ENCODE results near the gene GLIPR2. TPM values are rescaled to one million over a fixed set of nuclear protein-coding genes. Genes with fewer than 3 reads are reported as not detected.
"Not testable (repeated sequence)": the region's sequence is repeated elsewhere in the genome, so short reads cannot be mapped to it uniquely, and the experiment has no call there.

Gene GLIPR2
- polyA plus RNA-seq, 4 donors: 40.6 to 46.8 (median 43.8) TPM

DNA sequence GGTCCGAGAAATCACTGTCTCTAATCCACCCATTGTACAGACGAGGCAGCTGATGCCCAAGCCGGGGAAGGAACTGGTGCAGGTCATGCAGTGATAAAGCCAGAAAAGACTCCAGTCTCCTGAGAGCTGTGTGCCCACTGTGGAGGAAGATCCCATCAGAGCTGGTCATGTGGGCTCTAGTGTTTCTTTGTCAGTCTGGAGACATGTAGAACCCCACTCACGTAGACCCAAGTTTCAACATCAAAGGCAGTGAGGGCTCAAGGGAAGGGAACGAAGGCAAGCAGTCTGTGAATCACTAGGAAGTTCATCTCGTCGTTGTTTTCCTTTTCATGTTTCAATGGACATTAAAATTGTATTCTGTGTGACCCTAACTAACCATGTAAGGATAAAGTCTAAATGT is 14.6 kb upstream of the GLIPR2 start:
- no peak for DNase-seq (ENCODE audit: low read depth in 4 of 4, low spot score in 3 of 4)

DNA sequence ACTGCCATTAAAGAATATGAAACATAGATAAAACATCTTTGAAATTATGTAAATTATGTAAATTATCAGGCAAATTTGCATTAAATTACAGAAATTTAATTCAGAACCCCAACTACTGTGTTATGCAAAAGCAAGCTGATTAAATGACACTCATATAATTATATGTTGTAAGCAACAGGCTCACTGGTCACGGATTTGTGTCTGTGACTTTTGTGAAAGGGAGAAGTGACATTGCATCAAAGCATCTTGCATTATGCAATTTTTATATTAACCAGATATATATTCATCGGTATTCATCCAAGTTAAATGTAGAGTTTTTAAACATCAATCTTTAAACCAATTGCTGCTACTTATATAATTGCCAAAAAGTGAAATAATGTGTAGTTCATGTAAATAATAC is 13.0 kb upstream of the GLIPR2 start:
- DNase-seq (ENCODE audit: low read depth in 4 of 4, low spot score in 3 of 4): no peak

DNA sequence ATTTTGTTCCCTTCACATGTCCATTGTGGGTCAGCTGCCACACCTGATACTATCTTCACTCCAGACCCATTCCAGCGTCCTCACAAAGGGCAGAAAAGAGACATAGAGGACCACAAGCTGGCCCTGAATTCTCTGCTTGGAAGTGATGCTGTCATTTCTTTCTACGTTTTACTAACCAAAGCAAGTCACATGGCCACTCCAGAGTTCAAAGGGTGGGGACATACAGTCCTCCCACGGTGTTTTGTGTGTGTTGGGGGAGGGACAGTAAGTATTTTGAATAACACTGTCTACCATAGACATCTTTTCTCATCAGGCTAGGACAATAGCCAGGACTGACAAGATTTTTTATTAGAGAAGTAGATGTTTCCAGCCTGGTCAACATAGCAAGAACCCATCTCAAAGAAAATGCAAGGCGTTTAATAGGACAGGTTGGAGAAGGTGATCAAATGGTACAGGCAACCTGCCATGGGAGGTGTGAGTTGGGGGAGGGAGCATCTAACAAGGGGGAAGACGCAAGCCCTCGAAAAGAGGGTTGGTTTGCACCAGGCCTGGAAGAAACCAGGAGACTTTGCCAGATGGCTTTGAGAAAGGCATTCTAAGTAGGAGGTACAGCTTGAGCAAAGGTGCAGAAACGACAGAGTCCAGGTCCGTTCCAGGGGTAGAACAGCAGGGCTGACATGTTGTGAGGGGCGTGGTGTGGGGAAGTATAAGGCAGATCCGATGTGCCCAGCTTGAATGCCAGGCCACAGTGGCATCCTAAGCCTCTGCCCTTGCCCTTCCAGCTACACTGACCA is 11.3 kb upstream of the GLIPR2 start:
- no peak for DNase-seq (ENCODE audit: low read depth in 4 of 4, low spot score in 3 of 4)

DNA sequence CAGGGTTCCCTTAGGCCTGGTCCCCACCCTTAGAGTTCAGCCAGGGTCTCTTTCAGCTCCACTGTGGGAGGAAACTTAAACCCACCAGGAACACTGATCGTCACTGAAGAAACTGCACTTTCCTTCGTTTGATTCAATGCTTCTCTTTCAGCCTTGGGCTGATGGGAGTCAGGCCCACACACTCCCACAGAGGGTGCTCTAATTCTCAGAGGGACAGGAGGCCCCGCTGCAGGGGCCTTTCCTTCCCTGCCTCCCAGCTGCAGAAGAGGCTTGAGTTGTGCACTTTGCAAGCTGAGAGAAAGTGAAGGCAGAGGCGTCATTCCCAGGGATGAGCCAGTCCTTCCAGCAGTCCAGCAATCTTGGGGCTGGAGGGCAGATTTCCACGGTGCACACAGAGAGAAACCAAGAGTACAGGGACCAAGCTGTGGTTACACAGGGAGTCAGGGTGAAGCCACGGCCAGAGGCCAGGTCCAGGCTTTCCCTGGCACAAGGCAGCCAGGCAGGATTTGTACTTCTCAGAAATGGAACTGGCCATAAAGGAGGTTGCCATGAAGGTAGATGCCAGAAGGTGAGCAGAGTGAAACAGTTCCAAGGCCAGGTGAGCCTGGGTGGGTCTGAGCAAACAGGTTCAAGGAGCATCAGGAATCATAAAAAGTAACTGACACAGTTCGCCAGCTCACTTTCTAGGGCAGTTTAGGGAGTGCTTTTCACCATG is 10.4 kb upstream of the GLIPR2 start:
- no peak for DNase-seq (ENCODE audit: low read depth in 4 of 4, low spot score in 3 of 4)

DNA sequence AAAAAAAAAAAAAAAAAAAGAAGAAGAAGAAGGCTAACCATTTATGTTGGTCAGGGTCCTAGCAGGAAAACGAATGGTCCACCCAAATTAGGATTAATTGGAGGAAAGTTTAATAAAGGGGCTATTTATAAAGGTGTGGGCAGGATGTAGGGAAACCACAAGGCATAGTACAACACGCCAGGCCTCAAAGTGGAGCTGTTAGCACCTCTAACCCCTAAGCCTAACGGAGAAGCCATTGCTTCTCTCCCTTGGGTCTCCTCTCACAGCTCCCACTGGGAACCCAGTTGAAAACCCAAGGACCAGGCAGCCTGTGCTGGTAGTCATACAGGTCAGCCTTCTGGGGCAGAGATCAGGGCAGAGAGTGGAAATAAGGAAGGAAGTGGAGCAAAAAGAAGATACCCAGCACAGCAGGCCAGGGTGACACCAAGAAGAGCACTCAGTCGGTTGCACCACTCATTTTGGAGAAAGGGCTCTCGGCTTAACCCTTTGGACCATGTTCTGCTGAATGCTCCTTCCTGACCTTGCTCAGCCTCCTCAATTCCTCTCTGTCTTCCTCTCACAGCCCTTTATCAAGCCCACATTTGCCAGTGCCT is 8.8 kb upstream of the GLIPR2 start:
- DNase-seq (ENCODE audit: low read depth in 4 of 4, low spot score in 3 of 4): no peak

DNA sequence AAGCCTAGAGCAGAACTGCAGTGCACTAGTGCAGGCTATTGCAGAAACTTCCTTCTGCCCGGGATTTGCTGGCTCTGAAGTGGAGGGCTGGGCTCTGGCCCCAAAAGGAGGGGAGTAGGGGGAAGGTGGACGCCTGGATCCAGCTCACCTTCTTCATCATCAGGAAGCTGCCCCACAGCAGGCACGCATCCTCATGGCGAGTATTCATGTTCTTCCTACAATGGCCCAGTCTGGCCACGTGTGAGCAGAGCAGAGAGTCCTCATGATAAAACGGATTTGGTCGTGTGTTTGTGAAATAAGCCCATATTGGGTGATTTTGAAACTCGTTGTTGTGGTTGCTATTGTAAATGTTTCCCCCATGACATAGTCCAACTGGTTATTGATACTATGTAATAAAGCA is 8.2 kb upstream of the GLIPR2 start:
- DNase-seq (ENCODE audit: low read depth in 4 of 4, low spot score in 3 of 4): no peak

DNA sequence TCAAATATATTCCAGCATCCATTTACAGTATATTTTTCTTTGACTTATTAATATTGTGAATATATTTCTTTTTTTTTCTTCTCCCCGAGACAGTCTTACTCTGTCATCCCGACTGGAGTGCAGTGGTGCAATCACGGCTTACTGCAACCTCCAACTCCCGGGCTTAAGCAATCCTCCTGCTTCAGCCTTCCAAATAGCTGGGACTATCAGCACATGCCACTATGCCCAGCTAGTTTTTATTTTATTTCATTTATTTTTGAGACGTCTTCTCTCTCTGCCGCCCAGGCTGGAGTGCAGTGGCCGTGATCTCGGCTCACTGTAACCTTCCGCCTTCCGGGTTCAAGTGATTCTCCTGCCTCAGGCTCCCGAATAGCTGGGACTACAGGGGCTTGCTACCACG is 7.4 kb upstream of the GLIPR2 start:
- DNase-seq (ENCODE audit: low read depth in 4 of 4, low spot score in 3 of 4): no peak

DNA sequence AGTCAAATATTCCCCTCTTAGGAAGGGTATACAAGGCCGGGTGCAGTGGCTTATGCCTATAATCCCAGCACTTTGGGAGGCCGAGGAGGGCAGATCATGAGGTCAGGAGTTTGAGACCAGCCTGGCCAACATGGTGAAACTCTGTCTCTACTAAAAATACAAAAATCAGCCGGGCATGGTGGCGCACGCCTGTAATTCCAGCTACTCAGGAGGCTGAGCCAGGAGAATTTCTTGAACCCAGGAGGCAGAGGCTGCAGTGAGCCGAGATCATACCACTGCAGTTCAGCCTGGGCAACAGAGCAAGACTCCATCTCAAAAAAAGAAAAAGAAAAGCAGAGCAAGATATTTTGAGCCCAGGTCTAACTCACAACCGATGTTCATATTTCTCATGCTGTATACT is 4.9 kb upstream of the GLIPR2 start:
- not testable (repeated sequence) for DNase-seq (ENCODE audit: low read depth in 4 of 4, low spot score in 3 of 4)

DNA sequence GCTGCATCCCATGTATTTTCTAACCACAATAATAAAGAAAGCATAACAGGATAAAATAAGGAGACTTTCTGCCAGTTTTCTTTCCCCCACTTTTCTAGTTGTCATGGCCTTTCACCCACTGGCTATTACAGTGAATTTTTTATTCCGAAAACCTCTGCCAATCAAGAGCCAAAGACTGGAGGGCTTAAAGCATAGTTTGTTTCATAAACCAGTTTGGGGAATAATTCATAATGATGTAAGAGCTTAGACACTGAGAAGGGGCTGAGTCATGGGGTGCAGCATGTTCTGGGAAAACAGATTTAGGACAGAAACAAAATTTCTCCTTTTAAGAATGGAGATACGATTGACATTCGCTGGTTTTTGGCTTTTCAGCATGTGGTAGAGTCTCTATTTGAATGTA is 4.4 kb upstream of the GLIPR2 start:
- DNase-seq (ENCODE audit: low read depth in 4 of 4, low spot score in 3 of 4): no peak

DNA sequence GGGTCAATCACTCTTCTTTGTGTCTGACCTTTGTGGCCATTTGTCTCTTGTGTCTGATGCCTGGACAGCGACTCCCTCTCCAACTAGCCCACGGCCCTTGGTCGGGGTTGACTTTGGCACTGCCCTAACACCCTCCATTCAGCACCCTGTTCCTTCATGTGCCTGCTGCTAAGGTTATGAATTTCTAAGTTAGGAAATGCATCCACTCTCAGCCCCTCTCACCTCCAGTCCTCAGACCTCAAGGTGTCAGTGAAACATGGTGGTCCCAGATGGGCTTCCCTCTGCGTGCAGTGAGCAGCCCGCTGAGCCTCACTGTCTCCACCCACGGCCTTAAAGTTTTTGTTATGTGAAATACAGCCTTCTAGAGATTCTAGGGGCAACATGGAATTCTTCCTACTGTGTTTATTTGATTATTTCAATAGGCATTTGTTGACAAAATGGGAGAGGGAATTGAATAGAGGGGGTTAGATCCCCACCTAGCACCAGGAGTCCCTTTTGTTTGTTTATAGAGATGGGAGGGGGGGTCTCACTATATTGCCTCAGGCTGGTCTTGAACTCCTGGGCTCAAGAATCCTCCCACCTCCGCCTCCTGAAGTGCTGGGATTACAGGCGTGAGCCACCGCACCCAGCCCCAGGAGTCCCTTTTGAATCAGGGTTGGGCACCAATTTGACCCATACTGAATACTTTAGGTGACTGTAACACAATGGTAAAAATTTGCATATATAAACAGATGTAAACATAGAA is 1.6 kb upstream of the GLIPR2 start:
- DNase-seq (ENCODE audit: low read depth in 4 of 4, low spot score in 3 of 4): no peak

DNA sequence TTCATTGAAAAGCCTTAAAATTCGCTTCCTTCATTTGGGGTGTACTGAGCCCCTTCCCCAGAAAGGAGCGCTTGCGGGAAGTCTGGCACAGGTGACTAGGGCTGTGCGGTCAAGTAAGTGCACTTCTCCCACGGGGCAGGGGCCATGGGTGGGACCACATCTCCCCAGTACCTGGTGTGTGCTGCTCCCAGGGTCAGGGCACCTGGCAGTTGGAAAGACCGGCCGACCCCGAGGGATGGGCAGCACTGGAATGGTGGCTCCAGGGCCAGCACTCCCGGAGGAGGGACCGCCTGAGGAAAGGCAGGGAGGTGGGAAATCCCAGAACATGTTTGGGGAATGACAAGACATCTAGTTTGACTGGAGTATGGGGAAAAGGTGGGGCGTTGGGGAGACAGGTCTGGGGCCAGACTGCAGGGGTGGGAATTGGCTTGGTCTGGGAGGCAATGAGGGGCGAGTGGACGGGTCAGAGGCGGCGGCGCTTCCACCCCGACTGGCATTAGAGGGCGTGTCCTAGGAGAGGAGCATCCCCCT is 727 bp upstream of the GLIPR2 start:
- DNase-seq (ENCODE audit: low read depth in 4 of 4, low spot score in 3 of 4): no peak

DNA sequence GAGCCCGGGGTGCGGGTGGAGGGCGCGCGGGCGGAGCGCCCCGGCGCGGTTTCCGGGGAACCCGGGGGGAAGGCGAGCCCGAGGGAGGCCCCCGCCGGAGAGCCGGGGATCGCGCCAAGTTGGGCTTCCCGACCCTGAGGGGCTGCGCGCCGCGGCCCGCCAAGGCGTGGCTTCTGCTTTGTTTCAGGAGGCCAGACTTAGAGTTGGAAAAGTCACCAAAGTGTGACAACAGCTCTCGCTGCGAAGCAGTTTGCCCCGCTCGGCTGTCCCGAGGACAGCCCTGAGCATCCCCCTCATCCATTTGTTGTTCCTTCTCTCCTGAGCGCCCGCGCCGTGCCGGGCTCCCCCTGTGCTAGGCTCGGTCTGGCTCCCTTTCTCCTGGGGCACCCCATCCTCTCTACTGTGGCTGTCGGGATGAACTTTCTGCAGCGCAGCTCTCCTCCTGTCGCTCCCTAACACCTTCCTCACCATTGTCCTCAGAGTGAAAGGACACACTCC is 410 bp downstream of the GLIPR2 start:
- DNase-seq (ENCODE audit: low read depth in 4 of 4, low spot score in 3 of 4): no peak

DNA sequence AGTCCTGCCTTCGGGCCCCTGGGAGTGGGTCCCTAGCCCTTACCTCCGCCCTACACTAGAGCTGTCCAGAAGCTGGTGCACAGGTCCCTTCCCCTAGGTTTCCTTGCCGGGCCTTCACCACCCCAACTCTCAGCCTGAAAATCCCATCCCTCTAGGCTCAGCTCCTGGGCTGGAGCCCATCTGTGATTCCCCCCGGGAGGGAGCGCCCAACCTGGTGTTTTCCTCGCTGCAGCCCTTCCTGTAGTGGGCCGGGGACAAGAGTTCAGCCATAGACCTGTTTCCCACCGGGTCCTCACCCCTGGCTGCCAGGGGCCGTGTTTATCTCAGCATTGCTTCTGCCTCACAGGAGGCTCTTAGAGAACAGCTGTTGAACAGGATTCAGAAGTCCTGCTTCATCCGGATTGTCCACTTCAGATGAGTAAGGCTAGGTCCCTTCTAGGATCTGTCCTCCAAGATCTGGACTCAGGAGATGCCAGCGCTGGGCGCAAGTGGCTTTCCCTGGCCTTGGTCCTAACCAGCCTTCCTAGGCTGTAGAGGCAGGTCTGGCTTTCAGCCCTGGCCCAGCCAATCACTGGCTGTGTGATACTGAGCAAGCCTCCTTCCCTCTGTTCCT is 965 bp downstream of the GLIPR2 start:
- DNase-seq (ENCODE audit: low read depth in 4 of 4, low spot score in 3 of 4): no peak

DNA sequence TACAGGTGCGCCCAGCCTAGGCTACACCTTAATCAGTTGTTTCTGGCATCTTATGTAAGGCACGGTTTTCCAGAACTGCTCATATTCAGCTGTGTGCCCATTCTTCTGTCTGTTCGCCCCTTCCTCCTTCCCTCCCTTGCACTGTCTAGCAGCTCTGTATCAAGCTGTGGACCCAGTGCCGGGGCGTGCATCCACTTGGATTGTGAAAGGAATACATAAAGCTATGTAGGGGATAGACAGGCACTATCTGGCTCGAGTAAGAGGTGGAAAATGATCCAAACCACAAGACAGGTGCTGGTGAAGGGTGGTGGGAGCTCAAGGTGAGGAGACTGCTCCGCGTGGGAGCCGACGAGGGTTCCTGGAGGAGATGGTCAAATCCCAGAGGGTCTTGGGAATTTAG is 2.0 kb downstream of the GLIPR2 start:
- no peak for DNase-seq (ENCODE audit: low read depth in 4 of 4, low spot score in 3 of 4)

DNA sequence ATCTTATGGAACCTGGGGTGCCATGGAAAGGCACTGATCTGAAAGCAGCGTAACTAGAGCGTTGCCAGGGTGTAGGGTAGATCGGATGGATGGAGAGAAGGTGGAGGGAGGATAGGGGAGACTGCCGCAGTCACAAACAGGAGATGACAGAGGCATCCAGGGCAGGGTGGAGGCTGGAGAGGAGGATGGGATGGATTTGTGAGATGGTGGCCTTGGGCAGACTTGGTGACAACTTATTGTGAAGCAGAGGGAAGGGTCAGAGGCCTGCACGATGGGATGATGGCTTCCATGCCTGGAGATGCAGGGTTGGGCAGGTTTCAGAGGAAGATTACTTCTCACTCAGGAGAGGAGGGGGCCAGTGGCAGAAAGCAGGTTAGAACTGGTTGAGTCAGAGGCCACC is 2.4 kb downstream of the GLIPR2 start:
- no peak for DNase-seq (ENCODE audit: low read depth in 4 of 4, low spot score in 3 of 4)

DNA sequence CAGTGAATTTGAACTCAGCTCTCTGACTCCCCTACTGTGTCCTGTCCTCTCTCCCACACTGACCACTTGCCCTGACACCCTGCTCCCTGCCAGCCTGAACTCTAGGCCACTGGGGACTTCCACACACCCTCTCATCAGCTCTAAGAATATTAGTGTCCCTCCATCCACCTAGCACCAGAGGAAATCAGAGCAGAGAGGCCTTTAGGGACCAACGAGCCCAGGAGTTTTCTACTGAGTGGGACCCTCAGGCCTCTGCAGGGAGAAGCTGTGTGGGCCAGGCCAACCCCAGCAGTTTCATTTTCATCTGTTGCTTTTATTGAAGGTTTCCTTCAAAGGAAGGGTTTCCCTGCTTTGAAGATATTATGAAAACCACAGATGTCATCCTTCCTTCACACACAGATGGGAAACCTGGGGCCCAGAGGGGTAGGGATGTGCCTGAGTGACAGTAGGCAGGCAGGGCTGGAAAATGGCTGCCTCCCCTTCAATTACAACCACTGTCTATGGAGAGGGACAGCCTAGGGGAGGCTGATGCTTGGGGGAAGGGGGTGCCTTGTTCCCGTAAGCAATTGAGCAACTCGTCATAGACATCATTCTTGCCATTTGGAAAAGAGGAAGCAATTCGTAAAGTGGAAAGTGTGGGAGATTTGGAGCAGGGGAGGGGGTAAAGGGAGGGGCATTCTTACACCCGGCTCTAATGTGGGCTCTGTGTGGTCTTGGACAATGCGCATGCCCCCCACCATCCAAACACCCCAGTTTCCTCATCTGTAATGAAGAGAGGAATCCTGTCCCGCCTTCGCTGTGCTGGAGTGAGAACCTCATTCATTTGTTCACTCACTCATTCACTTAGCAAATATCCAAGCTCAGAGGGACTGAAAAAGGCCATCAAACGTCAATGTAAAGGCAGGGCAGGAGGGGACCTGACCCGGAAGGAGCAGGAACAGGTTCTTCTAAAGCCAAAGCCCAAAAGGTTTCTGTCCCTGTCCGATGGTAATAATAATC is 3.9 kb downstream of the GLIPR2 start:
- DNase-seq (ENCODE audit: low read depth in 4 of 4, low spot score in 3 of 4): no peak

DNA sequence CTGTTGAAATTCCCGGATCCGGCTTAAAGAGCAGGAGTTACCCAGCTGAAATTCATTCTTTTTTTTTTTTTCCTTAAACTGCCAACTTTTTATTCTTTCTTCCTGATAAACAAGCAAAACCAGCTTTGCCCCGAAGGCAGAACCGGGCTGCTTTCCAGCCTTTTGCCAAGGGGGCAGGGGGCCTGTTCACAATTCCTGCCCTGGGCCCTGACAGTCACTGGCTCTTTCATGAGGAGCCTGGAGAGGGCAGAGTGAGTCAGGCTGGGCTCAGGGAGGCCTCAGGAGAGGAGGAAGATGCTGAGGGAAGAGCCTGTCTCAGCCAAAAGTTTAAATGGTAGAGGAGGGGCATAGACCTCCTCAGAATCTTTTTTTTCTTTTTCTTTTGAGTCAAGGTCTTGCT is 4.8 kb downstream of the GLIPR2 start:
- no peak for DNase-seq (ENCODE audit: low read depth in 4 of 4, low spot score in 3 of 4)

DNA sequence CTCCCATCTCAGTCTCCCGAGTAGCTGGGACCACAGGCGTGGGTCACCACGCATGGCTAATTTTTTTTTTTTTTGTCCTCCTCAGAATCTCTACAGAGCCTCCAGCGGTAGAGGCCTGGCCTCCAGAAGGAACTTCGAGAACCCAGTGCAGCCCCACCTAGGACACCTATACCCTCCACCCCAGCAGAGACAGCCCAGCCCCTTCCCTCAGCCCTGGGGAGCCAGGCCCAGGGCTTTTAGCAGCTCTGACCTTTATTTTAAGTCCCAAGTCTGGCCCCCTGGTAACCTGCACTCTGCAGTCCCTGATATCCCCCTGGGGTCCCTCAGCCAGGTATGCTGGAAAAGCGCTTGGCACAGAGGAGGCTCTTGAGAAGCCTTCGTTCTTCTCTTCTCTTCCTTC is 5.2 kb downstream of the GLIPR2 start:
- no peak for DNase-seq (ENCODE audit: low read depth in 4 of 4, low spot score in 3 of 4)
